PC-9 (cell line): ENCODE results near the gene GDPGP1. TPM values are rescaled to one million over a fixed set of nuclear protein-coding genes. Genes with fewer than 3 reads are reported as not detected.
A peak's percentile ranks its signal among the peaks of the same experiment; 100 is the strongest.

Experiments
- BruUV-seq: library from RNA; stranded (reverse); fragments of 400-500 nt; replicated peaks from 2 replicates; lab custom pipeline; 2021; lab: Mats Ljungman, UMichigan
- CTCF ChIA-PET: fragments of 300-600 bp; sonication (Branson Sonifier 250); formaldehyde crosslinking; loops from one replicate; lab custom pipeline; 2022; ENCODE audit warnings: antibody characterized with exemption; lab: Charles Lee
- POLR2A ChIA-PET: fragments of 300-600 bp; sonication (Branson Sonifier 250); formaldehyde crosslinking; loops from one replicate; lab custom pipeline; 2022; ENCODE audit warnings: antibody characterized with exemption; ENCODE audit not compliant: unreplicated experiment; lab: Charles Lee
- DNase-seq, 2 experiments: peaks; one replicate each; pipeline versions ENCODE4 v3.0.0 to v3.0.0-alpha.2; 2015 to 2022; ENCODE audit warnings: mixed read lengths in 1 of 2
- H2AFZ ChIP-seq: fragments of 200-600 bp; sonication (generic); 2 replicates; pipeline ENCODE4 v1.8.1; 2017; ENCODE audit warnings: antibody characterized with exemption
- H3F3A ChIP-seq: fragments of 200-600 bp; sonication (generic); 2 replicates; pipeline ENCODE4 v1.8.1; 2017; ENCODE audit warnings: antibody characterized with exemption, mild to moderate bottlenecking, low read depth; ENCODE audit not compliant: insufficient read depth
- H3K27ac ChIP-seq: fragments of 200-600 bp; sonication (generic); 2 replicates; pipeline ENCODE4 v1.6.1; 2016; ENCODE audit warnings: mixed run types
- H3K27me3 ChIP-seq: fragments of 200-600 bp; sonication (generic); 2 replicates; pipeline ENCODE4 v1.6.1; 2016; ENCODE audit warnings: low read depth, mixed run types; ENCODE audit not compliant: insufficient read depth
- H3K36me3 ChIP-seq: fragments of 200-600 bp; sonication (generic); 2 replicates; pipeline ENCODE4 v1.6.1; 2016; ENCODE audit warnings: low read depth, mixed run types
- H3K4me1 ChIP-seq: fragments of 200-600 bp; sonication (generic); replicated peaks from 2 replicates; pipeline ENCODE4 v1.6.1; 2016; ENCODE audit warnings: mixed run types; ENCODE audit not compliant: insufficient read depth
- H3K4me2 ChIP-seq: fragments of 200-600 bp; sonication (generic); 2 replicates; pipeline ENCODE4 v1.6.1; 2017; ENCODE audit warnings: mixed run types
- H3K4me3 ChIP-seq: fragments of 200-600 bp; sonication (generic); 2 replicates; pipeline ENCODE4 v1.6.1; 2016; ENCODE audit warnings: mixed run types
- H3K79me2 ChIP-seq: fragments of 200-600 bp; sonication (generic); 2 replicates; pipeline ENCODE4 v1.6.1; 2017; ENCODE audit warnings: low read depth, mixed run types
- H3K9me2 ChIP-seq: fragments of 200-600 bp; sonication (generic); 2 replicates; pipeline ENCODE4 v1.8.1; 2017; ENCODE audit warnings: mild to moderate bottlenecking; ENCODE audit not compliant: insufficient read depth
- H3K9me3 ChIP-seq: fragments of 200-600 bp; sonication (generic); 2 replicates; pipeline ENCODE4 v1.8.1; 2016; ENCODE audit warnings: low read depth; ENCODE audit not compliant: insufficient read depth
- H4K20me1 ChIP-seq: fragments of 200-600 bp; sonication (generic); 2 replicates; pipeline ENCODE4 v1.8.1; 2017; ENCODE audit not compliant: insufficient read depth
- EZH2 ChIP-seq: fragments of 200-600 bp; sonication (generic); IDR thresholded peaks from 2 replicates; pipeline ENCODE4 v1.8.0; 2017; ENCODE audit warnings: antibody characterized with exemption, low read depth
- intact Hi-C: fragments of 100-400 bp; cut with micrococcal nuclease; formaldehyde crosslinking; loops from one replicate; pipeline ENCODE4 v1.10.0; 2022; ENCODE audit not compliant: unreplicated experiment
- total RNA-seq: library from RNA; stranded (reverse); gene quantifications from 2 replicates; pipeline ENCODE4 v1.2.3, GENCODE V29; 2021
- TF ChIP-seq, protein P1 (sequence below): fragments of 200-600 bp; sonication (generic); conservative IDR thresholded peaks from 2 replicates; pipeline ENCODE4 v1.6.1; 2017; ENCODE audit warnings: mixed run types, antibody characterized with exemption, mild to moderate bottlenecking, moderate library complexity

Gene GDPGP1
- total RNA-seq, 1 experiment from 2014 or later = 7.6 TPM

DNA sequence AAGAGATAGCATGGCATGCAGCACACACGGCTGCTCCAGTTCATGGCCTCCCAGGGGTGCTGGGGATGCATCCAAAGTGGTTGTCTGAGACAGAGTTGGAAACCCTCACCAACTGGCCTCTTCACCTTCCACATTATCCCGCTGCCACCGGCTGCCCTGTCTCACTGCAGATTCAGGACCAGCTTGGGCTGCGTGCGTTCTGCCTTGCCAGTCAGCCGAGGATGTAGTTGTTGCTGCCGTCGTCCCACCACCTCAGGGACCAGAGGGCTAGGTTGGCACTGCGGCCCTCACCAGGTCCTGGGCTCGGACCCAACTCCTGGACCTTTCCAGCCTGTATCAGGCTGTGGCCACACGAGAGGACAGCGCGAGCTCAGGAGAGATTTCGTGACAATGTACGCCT is 5.0 kb upstream of the GDPGP1 start:
- BruUV-seq = no TSS peak
- POLR2A ChIA-PET = no interaction called here
- H4K20me1 ChIP-seq = peaks cover 14% of the 10 kb centered on the region; the same call in 1 of the 2 replicates
- no peak overlapping the region for H3K4me2 ChIP-seq
- intact Hi-C loops = no loop called here
- H3K4me3 ChIP-seq = no peak overlapping the region
- TF ChIP-seq, protein P1, sequence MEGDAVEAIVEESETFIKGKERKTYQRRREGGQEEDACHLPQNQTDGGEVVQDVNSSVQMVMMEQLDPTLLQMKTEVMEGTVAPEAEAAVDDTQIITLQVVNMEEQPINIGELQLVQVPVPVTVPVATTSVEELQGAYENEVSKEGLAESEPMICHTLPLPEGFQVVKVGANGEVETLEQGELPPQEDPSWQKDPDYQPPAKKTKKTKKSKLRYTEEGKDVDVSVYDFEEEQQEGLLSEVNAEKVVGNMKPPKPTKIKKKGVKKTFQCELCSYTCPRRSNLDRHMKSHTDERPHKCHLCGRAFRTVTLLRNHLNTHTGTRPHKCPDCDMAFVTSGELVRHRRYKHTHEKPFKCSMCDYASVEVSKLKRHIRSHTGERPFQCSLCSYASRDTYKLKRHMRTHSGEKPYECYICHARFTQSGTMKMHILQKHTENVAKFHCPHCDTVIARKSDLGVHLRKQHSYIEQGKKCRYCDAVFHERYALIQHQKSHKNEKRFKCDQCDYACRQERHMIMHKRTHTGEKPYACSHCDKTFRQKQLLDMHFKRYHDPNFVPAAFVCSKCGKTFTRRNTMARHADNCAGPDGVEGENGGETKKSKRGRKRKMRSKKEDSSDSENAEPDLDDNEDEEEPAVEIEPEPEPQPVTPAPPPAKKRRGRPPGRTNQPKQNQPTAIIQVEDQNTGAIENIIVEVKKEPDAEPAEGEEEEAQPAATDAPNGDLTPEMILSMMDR = no peak
- no peak for TF ChIP-seq EZH2
- no peaks in the 10 kb centered on the region for H3K9me2 ChIP-seq
- H3K36me3 ChIP-seq = peaks cover 27% of the 10 kb centered on the region; the same call in 1 of the 2 replicates
- no peak overlapping the region for H2AFZ ChIP-seq
- H3F3A ChIP-seq = peaks cover 84% of the 10 kb centered on the region
- no peak for DNase-seq
- peaks cover 28% of the 10 kb centered on the region for H3K79me2 ChIP-seq
- peaks cover 32% of the 10 kb centered on the region for H3K4me1 ChIP-seq
- H3K27ac ChIP-seq = peak overlapping the region; percentile 46; the same call in 1 of the 2 replicates
- no peaks in the 10 kb centered on the region for H3K9me3 ChIP-seq
- H3K27me3 ChIP-seq = no peaks in the 10 kb centered on the region
- CTCF ChIA-PET = no interaction called here

DNA sequence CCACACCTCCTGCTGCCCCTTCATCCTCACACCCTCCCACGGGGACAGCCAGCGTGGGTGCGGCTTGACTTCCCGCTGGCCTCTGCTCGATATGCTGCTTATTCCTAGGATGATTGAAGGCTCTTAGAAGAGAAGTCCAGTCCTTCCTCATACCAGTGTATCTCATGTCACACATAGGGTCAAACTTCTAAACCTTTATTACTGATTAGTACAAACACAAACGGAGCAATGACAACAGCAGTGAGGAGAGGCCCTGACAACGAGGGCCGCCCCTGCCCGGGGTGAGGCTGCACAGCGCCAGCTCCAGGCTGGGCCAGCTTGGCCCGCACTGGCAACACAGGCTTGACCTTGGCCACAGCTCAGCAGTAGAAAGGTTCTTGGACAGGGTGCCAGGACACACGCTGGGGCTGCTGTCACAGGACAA is 3.9 kb upstream of the GDPGP1 start:
- no peak overlapping the region for H3K4me3 ChIP-seq
- H2AFZ ChIP-seq = no peak overlapping the region
- H3K27me3 ChIP-seq = no peaks in the 10 kb centered on the region
- TF ChIP-seq, protein P1 = no peak
- no peak for TF ChIP-seq EZH2
- H3K36me3 ChIP-seq = peaks cover 19% of the 10 kb centered on the region; the same call in 1 of the 2 replicates
- H3K27ac ChIP-seq = peak overlapping the region; percentile 46
- intact Hi-C loops = loop anchor here (5.0 kb wide), 1 partner anchor 338 kb away; the partner anchor contains the start of gene AP3S2
- ChIA-PET CTCF (no interaction called here), POLR2A (interaction anchor here (0.6 kb wide), 1 partner anchor 104 kb away, joined by 3 read pairs; no protein-coding TSS in a partner anchor)
- peak; percentile 53 to 79 for DNase-seq
- peaks cover 14% of the 10 kb centered on the region; the same call in 1 of the 2 replicates for H4K20me1 ChIP-seq
- peaks cover 82% of the 10 kb centered on the region for H3F3A ChIP-seq
- H3K79me2 ChIP-seq = peaks cover 38% of the 10 kb centered on the region
- peak overlapping the region; percentile 52 for H3K4me2 ChIP-seq
- H3K9me3 ChIP-seq = no peaks in the 10 kb centered on the region
- no peaks in the 10 kb centered on the region for H3K9me2 ChIP-seq
- no TSS peak for BruUV-seq
- H3K4me1 ChIP-seq = peaks cover 37% of the 10 kb centered on the region

DNA sequence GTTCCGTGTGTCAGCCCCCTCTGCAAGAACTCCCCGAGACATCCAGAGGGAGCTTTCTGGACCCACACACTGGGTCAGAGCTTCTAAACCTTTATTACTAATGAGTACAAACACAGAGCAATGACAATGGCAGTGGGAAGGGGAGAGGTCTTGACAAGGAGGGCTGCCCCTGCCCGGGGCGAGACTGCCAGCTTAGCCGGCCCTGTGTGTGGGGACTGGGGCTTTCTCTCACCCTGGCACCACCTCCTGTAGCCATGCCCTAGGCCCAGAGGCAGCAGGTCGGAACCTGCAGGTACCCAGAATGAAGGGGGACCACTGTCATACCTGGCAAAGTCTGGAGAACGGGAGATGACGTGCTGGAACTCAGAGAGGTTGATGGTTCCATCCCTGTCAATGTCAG is 3.4 kb upstream of the GDPGP1 start:
- intact Hi-C loops = loop anchor here (5.0 kb wide), 1 partner anchor 338 kb away; the partner anchor contains the start of gene AP3S2
- TF ChIP-seq, protein P1 = no peak
- no peak for TF ChIP-seq EZH2
- H3K4me1 ChIP-seq = peaks cover 39% of the 10 kb centered on the region
- H3F3A ChIP-seq = peaks cover 79% of the 10 kb centered on the region
- DNase-seq = no peak
- H3K9me3 ChIP-seq = no peaks in the 10 kb centered on the region
- H3K4me3 ChIP-seq = no peak overlapping the region
- H3K4me2 ChIP-seq = peak overlapping the region; percentile 52
- H2AFZ ChIP-seq = no peak overlapping the region
- no TSS peak for BruUV-seq
- peak overlapping the region; percentile 46 for H3K27ac ChIP-seq
- peaks cover 14% of the 10 kb centered on the region; the same call in 1 of the 2 replicates for H4K20me1 ChIP-seq
- no peaks in the 10 kb centered on the region for H3K9me2 ChIP-seq
- no peaks in the 10 kb centered on the region for H3K27me3 ChIP-seq
- CTCF ChIA-PET = no interaction called here
- H3K79me2 ChIP-seq = peaks cover 41% of the 10 kb centered on the region
- H3K36me3 ChIP-seq = peaks cover 19% of the 10 kb centered on the region; the same call in 1 of the 2 replicates
- POLR2A ChIA-PET = interaction anchor here (0.6 kb wide), 1 partner anchor 105 kb away, joined by 3 read pairs; no protein-coding TSS in a partner anchor
